ENCODE data around the gene MED27.

DNA sequence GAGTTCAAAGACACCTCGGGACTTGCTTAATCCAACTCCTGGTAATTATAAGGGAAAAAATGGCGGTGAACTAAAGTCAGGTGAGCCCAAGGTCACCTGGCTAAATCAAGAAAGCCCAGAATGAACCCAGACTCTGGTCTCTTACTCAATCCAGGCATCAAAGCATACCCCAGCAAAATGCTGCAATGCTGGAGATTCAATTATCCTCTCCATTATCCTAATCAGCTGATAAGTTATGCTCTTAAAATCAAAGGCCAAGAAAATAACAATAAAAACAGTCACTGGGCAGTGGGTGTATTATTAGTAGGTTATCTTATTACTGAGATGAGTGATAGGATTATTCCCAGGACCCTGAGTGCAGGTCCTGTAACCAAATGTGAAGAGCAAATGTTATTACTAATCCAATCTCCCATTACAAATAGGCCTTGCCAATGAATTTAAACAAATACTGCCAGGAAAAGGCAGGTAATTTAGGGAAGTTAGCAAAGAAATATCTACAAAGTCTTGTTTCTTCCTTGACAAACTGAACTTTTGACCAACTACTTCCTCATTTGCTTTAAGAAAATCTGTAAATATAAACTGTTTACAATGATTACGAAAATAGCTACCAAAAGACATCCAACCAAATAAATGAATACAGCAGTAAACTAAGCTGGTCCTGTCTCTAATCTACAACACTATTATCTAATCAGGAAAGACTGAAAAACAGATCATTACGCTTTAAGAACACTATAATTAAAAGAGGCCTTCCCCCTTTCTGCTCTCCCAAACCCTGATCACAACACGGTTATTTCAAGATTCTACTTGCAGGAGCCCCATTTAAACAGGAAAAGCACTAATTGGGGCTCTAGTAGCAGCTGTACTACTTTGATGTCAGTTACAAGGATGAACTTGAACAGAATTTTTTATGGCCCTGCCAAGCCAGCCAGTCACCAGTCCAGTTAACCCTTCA is 103.2 kb downstream of the MED27 start:
- TF ChIP-seq EP300 (IDR thresholded peaks at IDR 0.05) (no peak), POLR2A (IDR thresholded peaks at IDR 0.05) (no peak), POLR2AphosphoS5 (IDR thresholded peaks at IDR 0.05) (no peak)
- TF ChIP-seq, protein P1, sequence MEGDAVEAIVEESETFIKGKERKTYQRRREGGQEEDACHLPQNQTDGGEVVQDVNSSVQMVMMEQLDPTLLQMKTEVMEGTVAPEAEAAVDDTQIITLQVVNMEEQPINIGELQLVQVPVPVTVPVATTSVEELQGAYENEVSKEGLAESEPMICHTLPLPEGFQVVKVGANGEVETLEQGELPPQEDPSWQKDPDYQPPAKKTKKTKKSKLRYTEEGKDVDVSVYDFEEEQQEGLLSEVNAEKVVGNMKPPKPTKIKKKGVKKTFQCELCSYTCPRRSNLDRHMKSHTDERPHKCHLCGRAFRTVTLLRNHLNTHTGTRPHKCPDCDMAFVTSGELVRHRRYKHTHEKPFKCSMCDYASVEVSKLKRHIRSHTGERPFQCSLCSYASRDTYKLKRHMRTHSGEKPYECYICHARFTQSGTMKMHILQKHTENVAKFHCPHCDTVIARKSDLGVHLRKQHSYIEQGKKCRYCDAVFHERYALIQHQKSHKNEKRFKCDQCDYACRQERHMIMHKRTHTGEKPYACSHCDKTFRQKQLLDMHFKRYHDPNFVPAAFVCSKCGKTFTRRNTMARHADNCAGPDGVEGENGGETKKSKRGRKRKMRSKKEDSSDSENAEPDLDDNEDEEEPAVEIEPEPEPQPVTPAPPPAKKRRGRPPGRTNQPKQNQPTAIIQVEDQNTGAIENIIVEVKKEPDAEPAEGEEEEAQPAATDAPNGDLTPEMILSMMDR (IDR thresholded peaks at IDR 0.05) = no peak
